GM18519 (cell line): ENCODE data around the gene REPS1.

ENCODE experiments used
- ATAC-seq: cut with Tn5 transposase; IDR thresholded peaks from one replicate; pipeline ENCODE4 v1.9.1; 2021; ENCODE audit warnings: mild to moderate bottlenecking, moderate library complexity; ENCODE audit not compliant: unreplicated experiment, low FRiP score

REPS1 gene

GRCh38 chr6:138865480-138866109 is 122.5 kb downstream of the REPS1 start:
- ATAC-seq = no peak

GRCh38 chr6:138864343-138864890 is 123.6 kb downstream of the REPS1 start:
- ATAC-seq = no peak

- ATAC-seq = no peak
These were observed 124.7 kb downstream of the REPS1 start for GRCh38 chr6:138863321-138863720.

GRCh38 chr6:138862456-138862855 is 125.6 kb downstream of the REPS1 start:
- ATAC-seq = no peak

- ATAC-seq = no peak
These were observed 130.3 kb downstream of the REPS1 start for GRCh38 chr6:138857775-138858174.

- no peak for ATAC-seq
These were observed 131.4 kb downstream of the REPS1 start for GRCh38 chr6:138856654-138857053.
